Heart right ventricle (tissue), 16 donors: Measurements from ENCODE around the gene COPS2. TPM values are rescaled to one million over a fixed set of nuclear protein-coding genes. Genes with fewer than 3 reads are reported as not detected.

Experiments
- ATAC-seq, 8 donors: fragments of 200-7000 bp; cut with Tn5 transposase; one replicate each; pipeline ENCODE4 v1.9.1; 2020; ENCODE audit warnings: mild to moderate bottlenecking in 8 of 8, moderate library complexity in 8 of 8, moderate number of reproducible peaks in 1 of 8
- DNase-seq, 2 donors: peaks; one replicate each; pipeline ENCODE4 v3.0.0-alpha.2; 2020
- H3K27ac ChIP-seq, 10 donors: fragments of 200-600 bp; sonication (generic) in 2 of 10; one replicate each; pipeline versions ENCODE4 v1.5.0 to v1.8.0; 2020 to 2022; ENCODE audit warnings: mild to moderate bottlenecking in 3 of 10
- H3K27me3 ChIP-seq, 7 donors: fragments of 200-600 bp; one replicate each; pipeline ENCODE4 v1.8.0; 2021 to 2022; ENCODE audit warnings: mild to moderate bottlenecking in 2 of 7
- H3K36me3 ChIP-seq, 9 donors: fragments of 200-600 bp; sonication (generic) in 1 of 9; one replicate each; pipeline versions ENCODE4 v1.5.0 to v1.8.0; 2020 to 2022; ENCODE audit warnings: mild to moderate bottlenecking in 2 of 9
- H3K4me1 ChIP-seq, 9 donors: fragments of 200-600 bp; sonication (generic) in 1 of 9; one replicate each; pipeline versions ENCODE4 v1.5.0 to v1.8.0; 2020 to 2022; ENCODE audit warnings: mild to moderate bottlenecking in 4 of 9
- H3K4me3 ChIP-seq, 10 donors: fragments of 200-600 bp; sonication (generic) in 2 of 10; one replicate each; pipeline versions ENCODE4 v1.5.0 to v1.8.0; 2020 to 2022; ENCODE audit warnings: mild to moderate bottlenecking in 7 of 10, moderate library complexity in 2 of 10
- H3K9me3 ChIP-seq, 11 donors: fragments of 200-600 bp in 10 of 11; sonication (generic) in 2 of 11; one replicate each; pipeline versions ENCODE4 v1.5.0 to v1.8.0; 2013 to 2022; ENCODE audit warnings: mild to moderate bottlenecking in 2 of 11, control low read depth in 1 of 11, moderate library complexity in 1 of 11
- WGBS, 2 donors: extraction: QIAGEN DNeasy Blood & Tissue Kit; methylation state at CpG; one replicate each; pipeline ENCODE4 v1.1.7; 2013; ENCODE audit warnings: inconsistent platforms in 1 of 2; 5-methylcytosine and 5-hydroxymethylcytosine counted together
- intact Hi-C, 10 donors: fragments of 100-400 bp; cut with DNase I; formaldehyde crosslinking; loops; one replicate each; pipeline versions ENCODE4 v1.11.1 to v1.14.2; 2022
- polyA plus RNA-seq, 2 donors: library from polyadenylated mRNA; stranded (reverse); fragments of 200-250 nt; gene quantifications; one replicate each; pipeline ENCODE4 v1.2.3, GENCODE V29; 2013
- total RNA-seq, 10 donors: library from RNA; stranded (reverse); fragmentation: NEBNext Ultra II Directional in 3 of 10; extraction: Animal tissue kit (Norgen Biotek cat#: 25700) in 3 of 10; gene quantifications; one replicate each; pipeline versions ENCODE4 v1.2.1 to v1.2.4, GENCODE V29; 2021 to 2023
- TF ChIP-seq, protein P1 (sequence below), 9 donors: fragments of 200-600 bp; sonication (generic) in 2 of 9; IDR thresholded peaks; one replicate each; pipeline versions ENCODE4 v1.5.0 to v1.8.0; 2021 to 2022; ENCODE audit warnings: antibody characterized with exemption in 9 of 9, mild to moderate bottlenecking in 5 of 9, moderate library complexity in 1 of 9
- donor health status: Arrhythmogenic right ventricular cardiomyopathy.
- donor health status: ischemic (EF 13 %, LVEDD 7.1; RV severe dilation, severe dysfunction).
- donor health status: healthy with polysubstance abuse.
- donor health status: DM: no; HTN: yes; CAD: no.
- donor health status: DM: no; HTN: no; CAD: no.
- donor health status: ischemic (EF 25% LVEDD 6.9; RV normal size, moderate dysfunction).
- donor health status: ischemic (EF 25% LVEDD 5.7; RV mildly dilated, moderate dysfunction).
- donor health status: healthy.
- donor health status: DM: yes; HTN: yes; CAD: no.
- donor health status: Ischemic cardiomyopathy.
- donor health status: ischemic (EF 35%, LVEDD 5.7; RV mildly dilated, moderate dysfunction).
- donor health status: nonischemic (EF 11% LVEDD 7.7; RV severe dilation, severe dysfunction).
- donor health status: DM: yes; HTN: yes; CAD: no.
- donor health status: PGD.
- donor health status: ischemic (EF 29% LVEDD 5.4; RV normal size, mild dysfunction).
- donor health status: nonischemic (EF 23%, LVEDD 6.1; RV moderate dilation, normal function).

The COPS2 gene
- total and polyA plus RNA-seq, 12 donors, result 23.8 to 91.8 (median 86.1) TPM

DNA sequence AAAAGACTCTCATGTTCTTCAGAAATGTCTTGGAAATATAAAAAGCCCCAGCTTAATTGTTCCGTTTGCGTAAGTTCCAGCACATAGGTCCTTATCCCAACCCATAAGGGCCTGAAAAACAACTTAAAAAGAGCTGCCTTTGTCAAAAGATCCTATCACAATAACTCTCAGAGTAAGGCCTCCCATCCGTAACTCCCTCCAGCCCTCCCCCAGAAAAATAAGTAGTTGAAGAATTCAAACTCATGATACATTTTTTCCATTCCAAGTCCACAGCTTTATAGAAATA is 71.2 kb downstream of the COPS2 start:
- WGBS, 2 donors, result 87 to 96% methylated on average over 3 of the region's 3 CpGs
- H3K27me3 ChIP-seq, result no peaks in the 10 kb centered on the region
- H3K27ac ChIP-seq, result no peak overlapping the region
- TF ChIP-seq, protein P1, sequence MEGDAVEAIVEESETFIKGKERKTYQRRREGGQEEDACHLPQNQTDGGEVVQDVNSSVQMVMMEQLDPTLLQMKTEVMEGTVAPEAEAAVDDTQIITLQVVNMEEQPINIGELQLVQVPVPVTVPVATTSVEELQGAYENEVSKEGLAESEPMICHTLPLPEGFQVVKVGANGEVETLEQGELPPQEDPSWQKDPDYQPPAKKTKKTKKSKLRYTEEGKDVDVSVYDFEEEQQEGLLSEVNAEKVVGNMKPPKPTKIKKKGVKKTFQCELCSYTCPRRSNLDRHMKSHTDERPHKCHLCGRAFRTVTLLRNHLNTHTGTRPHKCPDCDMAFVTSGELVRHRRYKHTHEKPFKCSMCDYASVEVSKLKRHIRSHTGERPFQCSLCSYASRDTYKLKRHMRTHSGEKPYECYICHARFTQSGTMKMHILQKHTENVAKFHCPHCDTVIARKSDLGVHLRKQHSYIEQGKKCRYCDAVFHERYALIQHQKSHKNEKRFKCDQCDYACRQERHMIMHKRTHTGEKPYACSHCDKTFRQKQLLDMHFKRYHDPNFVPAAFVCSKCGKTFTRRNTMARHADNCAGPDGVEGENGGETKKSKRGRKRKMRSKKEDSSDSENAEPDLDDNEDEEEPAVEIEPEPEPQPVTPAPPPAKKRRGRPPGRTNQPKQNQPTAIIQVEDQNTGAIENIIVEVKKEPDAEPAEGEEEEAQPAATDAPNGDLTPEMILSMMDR (IDR thresholded peaks at IDR 0.05), result no peak
- intact Hi-C loops, result no loop called here
- no peak overlapping the region for H3K4me3 ChIP-seq
- no peaks in the 10 kb centered on the region for H3K9me3 ChIP-seq
- H3K36me3 ChIP-seq, result no peaks in the 10 kb centered on the region
- no peaks in the 10 kb centered on the region for H3K4me1 ChIP-seq
- DNase-seq, result no peak
- ATAC-seq, result no peak

DNA sequence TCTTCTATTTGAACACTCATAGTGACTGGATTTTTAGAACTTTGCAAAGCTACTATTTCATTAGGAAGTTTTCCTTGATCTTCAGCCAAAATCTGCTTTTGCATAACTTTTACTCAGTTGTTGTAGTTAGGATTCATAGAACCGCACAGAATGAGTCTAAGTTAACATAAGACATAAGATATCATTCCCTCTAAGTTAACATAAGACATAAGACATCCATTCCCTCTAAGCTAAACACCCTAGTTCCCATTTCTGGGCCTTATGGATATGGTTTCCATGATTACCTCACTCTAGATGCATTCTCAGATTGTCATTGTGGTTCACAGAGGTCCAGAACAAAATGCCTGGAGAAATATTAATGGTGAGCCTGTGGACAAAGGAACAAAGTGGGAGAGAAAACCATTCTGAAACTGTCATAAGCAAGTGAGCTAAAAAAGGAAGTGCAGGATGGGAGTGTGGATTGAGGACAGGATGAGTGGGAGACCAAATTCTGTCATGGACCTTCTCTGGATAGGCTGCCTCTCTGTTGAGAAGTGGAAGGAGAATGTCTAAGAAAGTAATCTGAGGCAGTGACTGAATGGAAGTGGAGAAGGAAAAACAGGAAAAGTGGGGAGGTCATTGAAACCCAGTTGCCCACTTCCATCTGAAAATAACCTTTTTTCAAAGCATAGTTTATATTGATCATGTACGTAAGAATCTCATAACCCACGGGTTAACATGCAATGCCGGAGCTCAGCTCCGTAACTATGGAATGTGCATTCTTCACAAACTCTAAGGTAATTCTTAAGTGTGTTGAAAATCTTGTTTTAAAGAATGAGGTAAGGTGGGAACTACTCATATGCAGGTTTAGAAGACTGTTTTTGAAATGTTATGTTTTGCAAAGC is 71.8 kb downstream of the COPS2 start:
- H3K36me3 ChIP-seq, result no peaks in the 10 kb centered on the region
- H3K4me3 ChIP-seq, result no peak overlapping the region
- intact Hi-C loops, result no loop called here
- no peaks in the 10 kb centered on the region for H3K4me1 ChIP-seq
- 86 to 94% methylated on average over 5 of the region's 5 CpGs for WGBS, 2 donors
- no peaks in the 10 kb centered on the region for H3K27me3 ChIP-seq
- DNase-seq (no peak), ATAC-seq (no peak)
- TF ChIP-seq, protein P1 (IDR thresholded peaks at IDR 0.05), result no peak
- no peak overlapping the region for H3K27ac ChIP-seq
- no peaks in the 10 kb centered on the region for H3K9me3 ChIP-seq

DNA sequence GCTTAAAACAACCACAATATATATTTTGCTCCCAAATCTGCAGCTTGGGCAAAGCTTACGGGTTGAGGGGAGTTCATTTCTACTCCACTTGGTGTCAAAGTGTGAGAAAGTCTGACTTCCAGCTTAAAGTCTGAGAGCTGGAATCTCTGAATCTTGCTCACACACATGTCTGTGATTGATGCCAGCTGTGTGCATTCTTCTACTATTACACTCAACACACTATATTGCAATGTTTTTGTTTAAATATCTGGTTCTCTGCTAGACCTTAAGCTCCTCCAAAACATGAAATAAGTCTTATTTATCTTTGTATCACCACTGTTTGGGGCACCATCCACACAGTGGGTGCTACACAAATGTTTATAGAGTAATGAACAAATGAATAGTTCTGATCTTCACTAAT is 72.4 kb downstream of the COPS2 start:
- Histone ChIP-seq H3K36me3 (no peaks in the 10 kb centered on the region), H3K27me3 (no peaks in the 10 kb centered on the region), H3K27ac (no peak overlapping the region), H3K9me3 (no peaks in the 10 kb centered on the region), H3K4me3 (no peak overlapping the region), H3K4me1 (no peaks in the 10 kb centered on the region)
- intact Hi-C loops, result no loop called here
- no peak for ATAC-seq
- no peak for DNase-seq
- 37 to 66% methylated on average over 1 of the region's 1 CpG for WGBS, 2 donors
- TF ChIP-seq, protein P1 (IDR thresholded peaks at IDR 0.05), result no peak

DNA sequence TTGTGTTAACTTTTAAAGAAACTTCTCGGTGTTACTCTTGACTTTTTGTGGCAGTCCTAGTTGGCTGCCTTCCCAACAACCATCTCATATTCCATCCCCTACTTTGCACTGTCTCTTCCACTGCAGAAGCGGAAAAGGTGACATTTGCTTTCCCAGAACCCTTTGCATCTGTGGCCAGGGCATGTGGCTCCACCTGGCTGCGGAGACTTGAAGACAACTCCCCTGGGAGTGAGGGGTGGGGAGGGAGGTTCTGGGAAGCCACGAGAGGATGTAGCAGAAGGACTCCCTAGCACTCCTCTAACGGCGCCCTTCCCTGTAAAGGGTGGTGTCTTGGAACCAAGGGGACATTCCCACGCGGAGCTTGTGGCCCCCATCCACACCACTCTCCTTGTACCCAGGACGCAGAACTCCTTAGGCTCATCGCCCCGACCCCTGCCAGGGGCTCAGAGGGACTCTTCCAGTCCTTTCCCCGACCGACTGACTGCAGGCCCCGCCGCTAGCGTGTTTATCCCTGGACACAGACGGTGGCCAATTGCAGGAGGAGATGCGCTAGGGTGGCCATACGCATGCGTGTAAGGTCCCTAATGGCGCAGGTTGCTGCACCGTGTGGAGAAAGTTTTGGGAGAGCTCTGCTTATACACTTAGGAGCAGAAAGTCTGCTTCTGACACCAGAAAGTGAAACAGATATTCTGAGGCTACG is 75.9 kb downstream of the COPS2 start:
- DNase-seq (no peak), ATAC-seq (no peak)
- intact Hi-C loops, result no loop called here
- H3K27ac ChIP-seq, result no peak overlapping the region
- H3K9me3 ChIP-seq, result no peaks in the 10 kb centered on the region
- peaks cover 0 to 6% (median 0%) of the 10 kb centered on the region in 9 donors for H3K4me1 ChIP-seq
- H3K36me3 ChIP-seq, result no peaks in the 10 kb centered on the region
- 88 to 89% methylated on average over 23 of the region's 23 CpGs for WGBS, 2 donors
- TF ChIP-seq, protein P1 (IDR thresholded peaks at IDR 0.05), result no peak
- no peak overlapping the region for H3K4me3 ChIP-seq
- H3K27me3 ChIP-seq, result no peaks in the 10 kb centered on the region
